Inferior parietal cortex (tissue), 1 donor: ENCODE results near the gene SVOPL.

ENCODE experiments used
- DNase-seq: peaks from one replicate; pipeline ENCODE4 v3.0.0-alpha.2; 2016; ENCODE audit errors: extremely low spot score

The SVOPL gene

DNA sequence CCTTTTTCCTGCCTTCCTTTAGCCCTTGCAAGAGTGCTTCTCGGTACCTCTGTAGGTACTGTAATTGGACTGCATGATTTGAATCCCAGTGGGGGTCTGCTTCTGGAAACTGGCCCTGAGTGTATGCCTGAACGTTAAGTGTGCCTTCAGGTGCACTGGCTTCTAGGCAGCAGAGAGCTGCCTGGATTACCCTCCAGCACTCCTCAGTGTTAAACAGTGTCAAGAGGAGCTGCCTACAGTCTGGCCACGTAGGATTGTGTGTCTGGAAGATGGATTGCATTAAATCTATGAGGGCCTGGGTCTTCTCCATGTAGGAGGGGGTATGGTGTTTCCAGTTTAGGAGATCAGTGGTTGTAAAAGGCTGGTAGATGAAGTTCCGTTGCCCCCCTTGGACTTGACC is 137.4 kb downstream of the SVOPL start:
- no peak for DNase-seq

DNA sequence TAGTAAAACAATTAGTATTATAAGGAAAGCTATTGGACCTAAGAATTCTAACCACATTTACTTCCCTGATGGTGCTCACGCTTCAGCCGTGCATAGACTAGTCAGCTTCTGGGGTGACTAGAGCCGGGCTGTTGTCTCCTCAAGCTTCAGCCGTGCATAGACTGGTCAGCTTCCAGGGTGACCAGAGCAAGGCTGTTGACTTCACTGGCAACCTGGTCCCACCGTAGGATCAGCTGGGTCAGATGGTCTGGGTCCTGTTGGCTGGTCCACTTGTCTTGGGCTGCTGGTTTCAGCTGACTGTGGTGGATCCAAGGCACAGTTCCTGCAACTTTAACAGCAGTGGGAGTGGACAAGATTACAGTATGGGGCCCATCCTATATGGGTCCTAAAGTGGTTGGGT is 141.7 kb downstream of the SVOPL start:
- no peak for DNase-seq

DNA sequence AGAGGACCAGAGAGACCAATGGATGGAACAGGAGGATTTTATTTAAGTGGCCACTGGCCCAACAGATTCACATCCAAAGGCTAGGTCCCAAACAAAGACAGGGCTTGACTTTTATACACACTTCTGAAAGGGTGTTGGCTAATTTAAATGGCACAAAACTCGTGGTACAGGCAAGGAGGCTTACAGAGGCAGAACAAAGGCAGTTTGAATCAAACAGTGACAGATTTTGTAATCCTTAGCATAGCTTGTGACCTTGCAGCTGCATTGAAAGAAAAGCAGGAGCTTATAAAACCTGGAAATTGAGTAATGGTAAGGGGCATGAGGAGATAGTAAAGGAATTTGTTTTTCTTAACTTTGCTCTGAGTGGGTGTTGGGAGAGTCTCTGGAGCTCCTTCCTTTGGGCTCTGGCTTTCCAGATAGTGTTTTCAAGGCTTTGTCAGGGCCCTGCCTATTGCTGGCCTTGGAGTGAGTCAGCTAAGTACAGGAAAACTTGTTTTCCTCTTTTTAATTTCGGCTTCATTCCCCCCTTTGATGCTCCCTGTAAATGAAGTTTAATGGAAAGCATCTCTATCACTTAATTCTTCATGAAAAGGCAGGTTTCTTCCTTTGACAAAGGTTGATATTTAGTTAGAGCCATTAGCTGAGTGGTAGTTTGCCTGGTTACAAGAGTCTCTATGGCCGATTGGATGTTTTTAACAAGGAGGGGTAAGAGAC is 144.2 kb downstream of the SVOPL start:
- DNase-seq = no peak

DNA sequence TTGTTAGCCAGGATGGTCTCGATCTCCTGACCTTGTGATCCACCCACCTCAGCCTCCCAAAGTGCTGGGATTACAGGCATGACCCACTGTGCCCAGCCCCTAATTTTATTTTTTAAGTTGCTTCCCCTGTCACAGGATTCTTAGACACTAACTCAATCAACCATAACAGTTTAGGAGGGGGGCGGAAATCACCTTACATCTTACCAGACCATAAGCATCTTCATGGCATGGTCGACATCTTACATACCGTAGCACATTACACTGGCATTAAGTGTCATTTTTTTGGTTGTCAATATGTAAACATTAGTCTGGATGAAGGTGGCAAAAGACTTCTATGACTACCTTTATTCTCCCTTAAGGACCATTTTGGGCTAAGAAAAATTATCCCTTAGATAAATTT is 145.5 kb downstream of the SVOPL start:
- no peak for DNase-seq

DNA sequence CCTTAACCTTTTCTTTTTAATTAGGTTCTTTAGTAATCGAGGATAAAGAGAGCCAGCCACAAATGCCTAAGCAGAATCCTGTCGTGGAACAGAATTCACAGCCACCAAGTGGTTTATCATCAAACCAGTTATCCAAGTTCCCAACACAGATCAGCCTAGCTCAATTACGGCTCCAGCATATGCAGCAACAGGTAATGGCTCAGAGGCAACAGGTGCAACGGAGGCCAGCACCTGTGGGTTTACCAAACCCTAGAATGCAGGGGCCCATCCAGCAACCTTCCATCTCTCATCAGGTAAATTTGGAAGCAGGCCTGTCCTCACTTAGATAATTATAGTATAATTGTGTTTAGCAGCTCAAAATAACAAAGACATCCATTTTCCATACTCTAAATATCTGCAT is 146.5 kb downstream of the SVOPL start:
- no peak for DNase-seq

DNA sequence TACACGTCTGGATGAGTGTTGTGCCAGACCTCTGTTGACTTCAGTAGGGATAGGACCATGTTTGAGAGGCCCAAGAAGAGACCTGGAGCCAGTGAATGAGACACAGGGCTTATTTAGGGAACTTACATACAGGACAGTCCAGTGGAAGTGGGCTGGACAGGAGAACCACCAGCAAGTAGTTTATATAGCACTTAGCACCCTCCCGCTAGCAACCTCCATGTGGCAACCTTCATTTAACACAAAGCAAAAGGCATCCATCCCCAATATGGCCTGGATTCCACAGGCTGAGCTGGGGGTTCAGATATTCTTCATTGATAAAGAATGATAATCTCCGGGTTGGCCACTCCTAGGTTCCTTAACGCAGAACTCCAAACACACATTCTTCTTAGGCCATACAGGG is 147.4 kb downstream of the SVOPL start:
- no peak for DNase-seq

DNA sequence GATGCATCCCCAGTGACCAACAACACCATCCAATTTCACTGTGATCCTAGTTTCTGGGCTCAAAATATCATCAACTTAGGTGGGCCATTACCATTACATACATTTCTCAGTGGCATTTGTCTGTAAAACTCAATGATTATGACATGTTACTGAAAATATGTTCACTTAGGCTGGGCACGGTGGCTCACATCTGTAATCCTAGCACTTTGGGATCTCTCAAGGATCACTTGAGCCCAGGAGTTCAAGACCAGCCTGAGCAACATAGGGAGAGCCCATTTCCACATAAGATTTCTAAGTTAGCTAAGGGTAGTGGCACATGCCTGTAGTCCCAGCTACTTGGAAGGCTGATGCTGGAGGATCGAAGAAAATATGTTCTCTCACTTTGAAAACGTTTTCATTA is 150.1 kb downstream of the SVOPL start:
- no peak for DNase-seq

DNA sequence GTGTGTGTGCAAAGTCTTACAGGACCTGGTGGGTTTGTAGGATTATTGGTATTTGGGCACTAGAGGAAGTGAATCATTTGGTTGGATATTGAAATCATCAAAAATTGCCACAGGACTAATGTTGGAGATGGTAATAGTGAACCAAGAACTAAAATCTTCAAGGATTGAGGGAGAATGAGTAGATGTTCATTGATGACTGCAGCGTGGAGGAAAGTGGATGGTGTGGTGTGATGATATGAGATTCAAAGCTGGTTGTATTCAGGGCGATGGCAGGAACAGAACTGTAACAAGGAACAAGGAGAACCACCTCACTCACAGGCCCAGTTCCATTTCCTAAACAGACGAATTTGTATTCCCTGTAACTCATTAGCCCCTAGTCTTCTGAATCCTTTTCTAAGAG is 150.8 kb downstream of the SVOPL start:
- DNase-seq = no peak

DNA sequence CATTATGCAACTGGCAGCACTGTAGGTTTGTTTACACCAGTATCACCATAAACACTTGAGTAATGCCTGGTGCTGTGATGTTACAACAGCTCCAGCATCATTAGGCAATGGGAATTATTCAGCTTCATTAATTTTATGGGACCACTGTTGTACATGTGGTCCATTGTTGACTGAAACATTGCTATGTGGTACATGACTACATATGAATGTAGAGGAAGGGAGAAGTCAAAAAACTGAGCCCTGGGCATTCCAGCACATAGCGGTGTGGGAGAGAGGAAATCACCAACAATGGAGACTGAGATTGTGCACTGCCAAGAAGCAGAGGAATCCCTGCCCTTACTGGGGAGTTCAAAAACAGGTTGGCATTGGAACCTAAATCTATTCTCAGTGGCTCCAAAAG is 152.1 kb downstream of the SVOPL start:
- no peak for DNase-seq

DNA sequence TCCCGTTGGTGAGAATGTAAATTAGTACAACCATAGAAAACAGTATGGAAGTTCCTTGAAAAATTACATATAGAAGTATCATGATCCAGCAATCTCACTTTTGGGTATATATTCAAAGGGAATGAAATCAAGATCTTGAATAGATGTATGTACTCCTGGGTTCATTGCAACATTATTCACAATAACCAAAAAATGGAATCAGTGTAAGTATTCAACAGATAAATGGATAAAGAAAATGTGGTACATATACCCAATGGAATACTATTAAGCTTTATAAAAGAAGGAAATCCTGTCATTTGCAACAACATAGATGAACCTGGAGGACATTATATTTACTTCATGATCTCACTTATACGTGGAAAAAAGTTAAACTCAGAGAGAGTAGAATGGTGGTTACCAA is 154.3 kb downstream of the SVOPL start:
- no peak for DNase-seq

DNA sequence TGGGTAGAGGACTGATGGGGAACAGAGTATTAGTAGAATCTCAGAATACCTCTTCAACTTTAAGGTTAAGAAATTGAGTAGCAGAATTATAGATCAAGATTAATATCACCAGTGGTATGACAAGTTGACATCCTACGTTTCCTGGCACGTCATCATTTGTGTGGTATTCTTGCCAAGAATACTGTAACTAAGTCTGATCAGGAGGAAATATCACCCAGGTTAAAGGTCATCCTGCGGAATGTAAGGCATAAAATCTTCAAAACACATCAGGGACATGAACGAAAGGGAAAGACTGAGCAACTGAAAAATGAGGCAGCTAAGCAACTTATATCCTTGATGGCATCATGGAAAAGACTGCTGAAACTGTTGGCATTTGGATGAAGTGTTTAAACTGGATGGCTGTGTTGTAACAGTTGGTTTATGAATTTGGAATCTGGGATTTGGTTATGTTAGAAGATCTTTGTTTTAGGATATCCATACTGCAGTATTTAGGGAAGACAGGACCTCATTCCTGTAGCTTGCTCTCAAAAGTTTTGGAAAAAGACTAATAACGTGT is 155.0 kb downstream of the SVOPL start:
- no peak for DNase-seq

DNA sequence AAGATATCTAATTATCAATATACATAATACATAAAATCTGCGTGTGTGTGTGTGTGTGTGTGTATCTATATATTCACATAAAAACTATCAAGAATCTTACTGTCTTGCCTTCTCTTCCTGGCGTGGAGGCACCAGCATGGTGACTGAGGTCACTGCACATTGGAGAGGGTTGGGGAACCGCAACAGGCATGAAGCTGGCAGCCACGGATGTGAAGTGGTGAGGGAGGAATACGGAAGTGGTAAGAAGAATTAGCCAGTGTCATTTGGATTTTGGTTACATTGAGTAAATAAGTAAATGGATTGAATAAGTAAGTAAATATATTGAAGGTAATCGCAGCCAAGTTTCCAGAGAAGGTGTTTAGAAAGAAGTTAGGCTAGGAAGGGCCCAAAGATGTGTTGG is 156.0 kb downstream of the SVOPL start:
- no peak for DNase-seq
